Osteocyte (in vitro differentiated cells): ENCODE results near the gene ISOC2. TPM values are rescaled to one million over a fixed set of nuclear protein-coding genes. Genes with fewer than 3 reads are reported as not detected.
"Not testable (repeated sequence)": the region's sequence is repeated elsewhere in the genome, so short reads cannot be mapped to it uniquely, and the experiment has no call there.

Experiments
- DNase-seq: peaks from one replicate; pipeline ENCODE4 v3.0.0; 2021; ENCODE audit warnings: mixed read lengths; ENCODE audit not compliant: unreplicated experiment; ENCODE audit errors: extremely low spot score
- H3K27ac Mint-ChIP-seq: one replicate; pipeline ENCODE4 v1.8.0; 2021; ENCODE audit warnings: mild to moderate bottlenecking, mixed read lengths; ENCODE audit not compliant: unreplicated experiment
- H3K27me3 Mint-ChIP-seq: one replicate; pipeline ENCODE4 v1.8.0; 2021; ENCODE audit warnings: mixed read lengths; ENCODE audit not compliant: unreplicated experiment
- H3K36me3 Mint-ChIP-seq: one replicate; pipeline ENCODE4 v1.8.0; 2021; ENCODE audit warnings: mixed read lengths; ENCODE audit not compliant: unreplicated experiment
- H3K4me1 Mint-ChIP-seq: one replicate; pipeline ENCODE4 v1.8.0; 2021; ENCODE audit warnings: mixed read lengths; ENCODE audit not compliant: unreplicated experiment
- H3K4me3 Mint-ChIP-seq: one replicate; pipeline ENCODE4 v1.8.0; 2021; ENCODE audit warnings: mild to moderate bottlenecking, moderate library complexity, mixed read lengths; ENCODE audit not compliant: unreplicated experiment
- H3K9me3 Mint-ChIP-seq: one replicate; pipeline ENCODE4 v1.8.0; 2021; ENCODE audit warnings: mixed read lengths; ENCODE audit not compliant: unreplicated experiment
- total RNA-seq: library from RNA; stranded (reverse); gene quantifications from 2 replicates; pipeline ENCODE4 v1.2.1, GENCODE V29; 2021
- TF ChIP-seq, protein P1 (sequence below): fragments of 200-600 bp; sonication (generic); IDR thresholded peaks from 2 replicates; pipeline ENCODE4 v1.5.0; 2021; ENCODE audit warnings: antibody characterized with exemption, mild to moderate bottlenecking, moderate library complexity

ISOC2 gene
- total RNA-seq, 1 donor from 2014 or later, result 39.8 TPM

GRCh38 chr19:55451163-55451964 lies 10.1 kb downstream of the ISOC2 start:
- TF ChIP-seq, protein P1, sequence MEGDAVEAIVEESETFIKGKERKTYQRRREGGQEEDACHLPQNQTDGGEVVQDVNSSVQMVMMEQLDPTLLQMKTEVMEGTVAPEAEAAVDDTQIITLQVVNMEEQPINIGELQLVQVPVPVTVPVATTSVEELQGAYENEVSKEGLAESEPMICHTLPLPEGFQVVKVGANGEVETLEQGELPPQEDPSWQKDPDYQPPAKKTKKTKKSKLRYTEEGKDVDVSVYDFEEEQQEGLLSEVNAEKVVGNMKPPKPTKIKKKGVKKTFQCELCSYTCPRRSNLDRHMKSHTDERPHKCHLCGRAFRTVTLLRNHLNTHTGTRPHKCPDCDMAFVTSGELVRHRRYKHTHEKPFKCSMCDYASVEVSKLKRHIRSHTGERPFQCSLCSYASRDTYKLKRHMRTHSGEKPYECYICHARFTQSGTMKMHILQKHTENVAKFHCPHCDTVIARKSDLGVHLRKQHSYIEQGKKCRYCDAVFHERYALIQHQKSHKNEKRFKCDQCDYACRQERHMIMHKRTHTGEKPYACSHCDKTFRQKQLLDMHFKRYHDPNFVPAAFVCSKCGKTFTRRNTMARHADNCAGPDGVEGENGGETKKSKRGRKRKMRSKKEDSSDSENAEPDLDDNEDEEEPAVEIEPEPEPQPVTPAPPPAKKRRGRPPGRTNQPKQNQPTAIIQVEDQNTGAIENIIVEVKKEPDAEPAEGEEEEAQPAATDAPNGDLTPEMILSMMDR, result no peak
- DNase-seq, result no peak
- peaks cover 12% of the 10 kb centered on the region for H3K27me3 Mint-ChIP-seq
- H3K9me3 Mint-ChIP-seq, result no peaks in the 10 kb centered on the region
- H3K36me3 Mint-ChIP-seq, result peaks cover 9% of the 10 kb centered on the region
- peak overlapping the region; percentile 47 for H3K4me3 Mint-ChIP-seq
- H3K27ac Mint-ChIP-seq, result no peak overlapping the region
- H3K4me1 Mint-ChIP-seq, result peaks cover 10% of the 10 kb centered on the region

DNA sequence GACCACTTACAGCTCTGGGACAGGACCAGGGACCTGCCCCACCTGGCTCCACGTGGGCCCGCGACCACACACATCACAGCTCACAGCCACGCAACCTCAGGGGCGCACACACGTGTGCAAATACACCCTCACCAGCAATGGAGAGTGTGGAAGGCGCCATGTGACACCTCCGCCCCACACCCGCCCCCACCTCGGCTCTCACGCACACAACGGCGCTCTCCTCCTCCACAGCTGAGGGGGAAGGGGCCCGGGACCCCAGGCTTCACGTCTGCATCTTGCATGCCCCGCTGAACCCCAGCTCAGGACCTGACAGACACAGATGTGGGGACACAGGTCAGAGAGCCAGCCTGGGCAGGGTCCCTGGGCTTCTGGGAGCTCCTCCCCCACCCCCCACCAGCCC lies 12.0 kb downstream of the ISOC2 start:
- TF ChIP-seq, protein P1, result no peak
- H3K27me3 Mint-ChIP-seq, result peaks cover 23% of the 10 kb centered on the region
- DNase-seq, result no peak
- H3K36me3 Mint-ChIP-seq, result peaks cover 5% of the 10 kb centered on the region
- no peak overlapping the region for H3K27ac Mint-ChIP-seq
- H3K4me1 Mint-ChIP-seq, result peaks cover 10% of the 10 kb centered on the region
- H3K9me3 Mint-ChIP-seq, result no peaks in the 10 kb centered on the region
- no peak overlapping the region for H3K4me3 Mint-ChIP-seq

DNA sequence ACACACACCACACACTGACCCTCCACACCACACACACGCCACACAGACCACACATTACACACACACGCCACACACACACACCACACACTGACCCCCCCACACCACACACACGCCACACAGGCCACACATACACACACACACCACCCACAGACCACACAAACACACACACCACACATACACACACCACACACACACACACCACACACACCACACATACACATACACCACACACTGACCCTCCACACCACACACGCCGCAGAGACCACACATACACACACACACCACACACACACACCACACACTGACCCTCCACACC lies 13.3 kb downstream of the ISOC2 start:
- H3K4me3 Mint-ChIP-seq, result not testable (repeated sequence)

DNA sequence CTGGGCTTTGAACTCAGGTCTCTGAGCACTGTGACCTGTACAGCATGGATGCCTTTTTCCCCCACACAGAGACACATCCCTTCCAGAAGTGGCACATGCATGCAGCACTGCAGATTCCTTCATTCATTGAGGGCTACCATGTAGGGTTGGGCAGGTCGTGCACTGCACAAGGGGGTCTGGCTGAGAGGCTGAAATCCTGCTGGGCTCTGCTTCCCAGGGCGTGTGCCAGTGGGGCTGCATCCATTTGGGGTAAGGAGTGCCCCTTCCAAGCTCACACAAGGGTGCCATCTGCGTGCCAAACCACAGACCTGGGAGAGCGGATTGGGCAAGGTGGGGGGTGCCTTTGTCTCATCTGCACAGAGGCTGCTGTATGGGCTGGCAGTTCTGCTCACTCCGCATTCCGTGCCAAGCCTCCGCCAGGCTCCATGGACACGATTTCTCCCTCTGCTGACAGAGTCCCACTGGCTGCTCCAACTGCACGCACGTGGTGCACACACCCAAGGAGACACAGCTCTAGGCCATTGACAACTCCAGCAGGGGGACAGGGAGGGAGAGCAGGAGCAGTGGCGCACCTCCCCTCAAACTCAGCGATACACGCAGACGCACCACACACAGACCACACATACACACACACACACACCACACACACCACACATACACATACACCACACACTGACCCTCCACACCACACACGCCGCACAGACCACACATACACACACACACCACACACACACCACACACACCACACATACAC lies 13.8 kb downstream of the ISOC2 start:
- TF ChIP-seq, protein P1, result peak; percentile 6
- H3K4me3 Mint-ChIP-seq, result no peak overlapping the region
- peaks cover 33% of the 10 kb centered on the region for H3K27me3 Mint-ChIP-seq
- no peak overlapping the region for H3K27ac Mint-ChIP-seq
- DNase-seq, result no peak
- H3K4me1 Mint-ChIP-seq, result peaks cover 9% of the 10 kb centered on the region
- no peaks in the 10 kb centered on the region for H3K9me3 Mint-ChIP-seq
- H3K36me3 Mint-ChIP-seq, result peaks cover 2% of the 10 kb centered on the region

More for the DNA sequence above, 13.3 kb downstream of the ISOC2 start:
- peaks cover 32% of the 10 kb centered on the region for H3K27me3 Mint-ChIP-seq
- not testable (repeated sequence) for H3K27ac Mint-ChIP-seq, DNase-seq, H3K4me1 Mint-ChIP-seq, H3K36me3 Mint-ChIP-seq, H3K9me3 Mint-ChIP-seq

- DNase-seq, result no peak
- Mint-ChIP-seq H3K4me1 (peaks cover 7% of the 10 kb centered on the region), H3K27me3 (peaks cover 40% of the 10 kb centered on the region), H3K36me3 (peaks cover 4% of the 10 kb centered on the region), H3K9me3 (no peaks in the 10 kb centered on the region), H3K4me3 (no peak overlapping the region), H3K27ac (no peak overlapping the region)
- TF ChIP-seq, protein P1, result no peak
These were observed 15.4 kb downstream of the ISOC2 start for GRCh38 chr19:55446060-55446459.
